Left renal cortex interstitium (tissue), 4 donors: ENCODE data around the gene C1orf167. TPM values are rescaled to one million over a fixed set of nuclear protein-coding genes. Genes with fewer than 3 reads are reported as not detected.

Experiments
- DNase-seq, 4 donors: peaks; one replicate each; pipeline ENCODE4 v3.0.0-alpha.2; 2013; ENCODE audit warnings: low read depth in 4 of 4, low spot score in 2 of 4, missing footprints in 1 of 4
- polyA plus RNA-seq, 4 donors: library from polyadenylated mRNA; unstranded; fragments of 120-200 nt; gene quantifications; one replicate each; pipeline ENCODE4 v1.2.1, GENCODE V29; 2013; ENCODE audit not compliant: insufficient read length in 4 of 4

C1orf167 gene
- polyA plus RNA-seq, 4 donors, result 0.06 to 0.86 (median 0.52) TPM

DNA sequence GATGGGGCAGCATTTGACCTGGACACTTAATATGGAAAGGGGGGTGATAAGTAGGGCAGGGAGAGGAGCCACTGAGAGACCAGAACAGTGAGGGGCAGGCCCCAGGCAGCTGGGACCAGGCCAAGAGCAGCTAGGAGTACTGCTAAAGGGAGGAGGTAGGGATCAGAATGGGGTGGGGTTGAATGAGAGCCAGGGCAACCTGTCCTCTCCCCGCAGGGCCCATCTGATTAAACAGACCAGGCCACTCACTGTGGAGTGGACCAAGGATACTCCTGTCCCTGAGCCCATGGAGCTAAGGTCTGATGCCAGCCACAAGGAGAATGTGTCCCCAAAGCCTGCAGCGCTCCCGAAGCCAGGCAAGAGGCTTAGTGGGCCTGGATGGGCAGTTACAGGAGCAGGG is 2.1 kb downstream of the C1orf167 start:
- DNase-seq, result no peak

DNA sequence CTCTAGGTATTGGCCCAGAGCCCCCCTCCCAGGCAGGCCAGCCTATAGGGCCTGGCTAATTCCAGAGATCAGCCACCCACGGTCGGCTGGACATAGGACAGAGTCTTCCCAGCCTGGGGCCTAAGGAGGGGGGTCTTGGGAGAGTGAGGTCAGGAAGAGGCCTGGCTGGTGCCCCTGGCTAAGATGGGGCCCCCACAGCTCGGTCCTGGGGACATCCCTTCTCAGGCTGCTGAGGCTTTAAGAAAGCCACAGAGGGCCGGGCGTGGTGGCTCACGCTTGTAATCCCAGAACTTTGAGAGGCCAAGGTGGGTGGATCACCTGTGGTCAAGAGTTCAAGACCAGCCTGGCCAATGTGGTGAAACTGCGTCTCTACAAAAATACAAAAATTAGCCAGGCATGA is 2.5 kb downstream of the C1orf167 start:
- no peak for DNase-seq

DNA sequence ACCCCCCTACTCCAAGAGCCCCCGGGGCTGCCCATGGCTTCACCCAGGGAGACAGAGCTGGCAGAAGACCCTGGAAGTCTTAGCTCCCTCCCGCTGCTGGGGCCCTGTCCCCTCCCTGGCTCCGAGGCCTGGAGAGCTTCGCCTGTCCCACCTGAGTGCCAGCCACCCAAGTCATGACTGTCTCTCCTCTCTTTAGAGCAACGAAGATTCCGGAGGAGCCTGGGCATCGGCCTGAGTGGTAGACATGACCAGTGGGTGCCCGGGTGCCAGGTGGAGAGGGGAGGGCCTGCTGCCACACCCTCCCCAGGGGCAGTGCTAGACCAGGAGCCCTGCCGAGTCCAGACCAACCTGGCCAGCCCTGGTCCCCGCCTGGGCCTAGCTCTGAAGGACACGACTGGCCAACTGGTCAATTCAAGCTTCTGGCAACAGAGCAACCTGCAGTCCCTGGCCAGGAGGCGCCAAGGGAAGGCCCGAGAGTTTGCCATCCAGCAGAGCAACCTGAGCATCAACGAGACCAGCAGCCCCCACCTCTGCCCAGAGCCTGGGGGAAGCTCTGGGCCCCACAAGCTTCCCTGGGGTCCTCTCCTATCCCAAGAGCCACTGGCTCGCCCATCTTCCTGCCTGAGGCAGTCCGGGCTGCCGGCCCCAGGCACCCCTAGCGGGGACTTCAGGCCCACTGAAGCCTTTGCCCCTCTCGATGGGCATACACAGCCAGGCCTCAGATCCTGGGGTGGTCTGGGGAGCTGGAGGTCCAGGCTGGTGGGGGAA is 3.9 kb downstream of the C1orf167 start:
- DNase-seq, result no peak

DNA sequence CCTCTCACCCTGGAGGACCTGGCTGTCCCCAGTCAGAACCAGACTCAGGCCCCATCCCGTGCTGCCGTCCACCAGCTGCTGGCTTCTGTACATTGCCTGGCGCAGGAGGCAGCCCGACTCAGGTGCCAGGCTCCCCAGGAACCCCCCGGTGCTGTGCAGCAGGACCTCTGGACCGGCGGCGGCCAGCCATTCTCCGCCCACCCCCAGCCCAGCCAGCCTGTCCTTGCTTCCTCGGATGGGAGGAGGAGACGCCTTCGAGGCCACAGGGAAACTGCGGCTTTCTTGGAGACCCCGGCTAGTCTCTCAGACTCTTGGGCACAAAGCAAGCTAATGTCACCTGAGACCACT is 4.4 kb downstream of the C1orf167 start:
- DNase-seq, result no peak

DNA sequence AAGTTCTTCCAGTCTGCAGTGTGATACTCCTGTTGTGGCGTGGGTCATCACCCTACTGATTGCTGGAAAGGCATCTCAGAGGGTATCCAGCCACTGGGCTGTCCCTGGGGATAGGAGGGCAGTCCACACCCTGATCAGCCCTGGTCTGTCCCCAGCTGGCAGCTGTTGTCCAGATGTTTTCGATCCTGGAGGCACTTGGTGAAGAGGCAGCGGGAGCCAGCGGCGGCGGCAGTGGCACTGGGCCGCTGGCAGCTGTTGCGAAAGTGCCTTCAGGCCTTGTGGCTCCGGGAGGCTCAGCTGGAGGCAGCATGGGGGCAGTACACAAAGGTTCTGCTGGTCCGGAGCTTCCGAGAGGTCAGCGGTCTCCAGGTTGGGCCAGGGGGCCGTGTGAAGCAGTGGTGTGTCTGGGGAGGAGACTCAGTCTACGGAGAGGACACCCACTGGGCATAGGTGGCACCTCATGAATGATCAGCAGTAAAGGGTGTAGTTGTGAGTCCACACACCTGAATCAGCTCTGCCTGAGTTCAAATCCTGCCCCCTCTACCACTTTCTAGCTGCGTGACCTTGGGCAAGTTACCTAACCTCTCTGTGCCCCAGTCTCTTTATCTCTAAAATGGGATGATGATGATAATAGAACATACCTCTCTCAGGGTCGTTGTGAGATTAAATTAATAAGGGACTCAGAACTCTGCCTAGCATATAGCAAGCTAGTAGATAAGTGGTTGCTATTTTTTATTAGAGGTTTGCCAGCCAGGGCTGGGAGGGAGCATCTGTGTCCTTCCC is 6.1 kb downstream of the C1orf167 start:
- no peak for DNase-seq

DNA sequence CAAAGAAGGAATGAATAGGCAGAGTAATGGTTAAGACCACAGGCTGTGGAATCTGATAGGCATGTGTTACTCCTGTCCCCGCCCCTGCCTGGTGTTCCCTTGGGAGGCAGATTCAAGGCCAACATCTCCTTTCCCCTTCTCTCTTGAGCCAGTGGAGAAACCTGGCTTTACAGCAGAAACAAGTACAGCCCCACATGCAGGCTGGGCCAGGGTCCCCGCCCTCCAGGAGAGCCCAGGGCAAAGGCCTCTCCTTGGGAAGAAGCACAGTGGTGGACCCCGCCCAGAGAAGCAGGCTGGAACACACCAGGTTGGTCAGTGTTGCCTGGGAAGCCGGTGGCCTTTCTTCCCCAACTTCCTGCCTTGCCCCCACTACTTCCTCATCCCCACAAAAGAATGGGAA is 6.8 kb downstream of the C1orf167 start:
- no peak for DNase-seq

GRCh38 chr1:11769274-11769673 is 7.3 kb downstream of the C1orf167 start:
- DNase-seq, result no peak

DNA sequence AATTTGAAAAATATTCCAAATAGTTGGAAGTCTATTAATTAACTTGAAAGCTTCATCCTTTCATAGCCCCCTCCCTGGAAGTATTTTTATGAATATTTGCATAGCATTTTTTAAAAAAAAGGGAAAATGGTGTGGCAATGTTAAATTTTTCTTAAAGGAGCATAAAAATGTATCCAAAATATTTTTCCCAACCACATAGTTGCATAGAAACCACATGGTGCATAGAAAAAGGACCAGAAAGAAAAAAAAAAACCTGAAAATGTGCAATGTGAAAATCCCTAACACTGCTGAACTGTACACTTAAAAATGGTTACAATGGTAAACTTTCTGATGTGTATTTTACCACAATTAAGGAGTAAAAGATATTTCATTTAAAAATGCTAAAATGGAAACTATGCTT is 8.0 kb downstream of the C1orf167 start:
- DNase-seq, result no peak

GRCh38 chr1:11771481-11772043 is 9.6 kb downstream of the C1orf167 start:
- DNase-seq, result no peak

DNA sequence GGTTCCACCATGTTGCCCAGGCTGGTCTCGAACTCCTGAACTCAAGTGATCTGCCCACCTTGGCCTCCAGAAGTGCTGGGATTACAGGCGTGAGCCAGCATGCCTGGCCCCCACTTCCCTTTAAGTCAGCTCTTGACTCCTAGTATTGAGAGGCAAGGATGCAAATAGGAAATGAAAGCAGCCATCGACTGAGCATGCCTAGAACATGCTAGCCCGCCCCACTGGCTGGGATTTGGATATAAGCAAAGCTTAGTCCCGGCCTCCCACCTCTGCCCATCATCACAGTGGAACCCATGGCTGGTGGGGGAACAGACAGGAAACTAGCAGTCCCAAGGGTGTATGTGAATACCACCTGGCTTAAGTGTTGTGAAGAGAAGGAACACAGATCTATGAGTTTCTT is 10.5 kb downstream of the C1orf167 start:
- no peak for DNase-seq

DNA sequence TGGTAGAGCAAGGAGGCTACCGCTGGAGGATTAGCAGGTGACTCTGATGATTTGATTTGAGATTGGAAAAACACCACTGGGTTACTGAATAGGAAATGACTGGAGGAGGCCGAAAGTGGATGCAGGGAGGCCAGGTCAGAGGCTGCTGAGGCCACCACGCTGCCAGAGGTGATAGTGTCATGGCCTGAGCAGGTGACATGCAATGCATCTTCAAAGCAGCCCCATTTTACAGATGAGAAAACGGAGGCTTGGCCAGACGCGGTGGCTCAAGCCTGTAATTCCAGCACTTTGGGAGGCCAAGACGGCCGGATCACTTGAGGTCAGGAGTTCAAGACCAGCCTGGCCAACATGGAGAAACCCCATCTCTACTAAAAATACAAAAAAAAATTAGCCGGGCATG is 12.8 kb downstream of the C1orf167 start:
- DNase-seq, result no peak

DNA sequence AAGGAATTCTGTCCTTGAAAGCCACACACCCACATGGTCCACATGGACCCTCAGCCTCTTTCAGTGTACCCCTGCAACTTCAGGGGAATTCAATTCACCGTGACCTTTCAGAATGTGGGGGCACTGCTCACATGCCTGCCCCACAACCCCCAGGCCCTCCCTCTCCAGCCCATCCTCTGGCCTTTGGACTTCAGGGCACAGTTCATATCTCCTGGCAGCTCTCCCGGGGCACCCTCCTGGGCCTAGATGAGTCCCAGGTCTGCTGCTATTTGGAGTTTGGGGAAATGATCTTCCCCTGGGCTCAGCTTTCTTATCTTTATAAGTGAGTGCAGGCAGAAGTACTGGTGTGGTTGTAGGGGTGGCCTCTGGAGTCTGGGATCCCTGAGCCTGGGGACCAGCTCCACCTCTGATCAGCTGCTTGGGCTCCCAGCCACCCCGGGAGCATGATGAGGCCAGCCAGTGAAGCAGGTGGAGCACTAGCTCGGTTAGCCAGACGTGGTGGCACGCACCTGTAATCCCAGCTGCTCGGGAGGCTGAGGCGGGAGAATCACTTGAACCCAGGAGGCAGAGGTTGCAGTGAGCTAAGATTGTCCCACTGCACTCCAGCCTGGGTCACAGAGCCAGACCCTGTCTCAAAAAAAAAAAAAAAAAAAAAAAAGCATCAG is 15.8 kb downstream of the C1orf167 start:
- no peak for DNase-seq

GRCh38 chr1:11778336-11778735 is 16.3 kb downstream of the C1orf167 start:
- DNase-seq, result no peak

- DNase-seq, result no peak
Measured at GRCh38 chr1:11778844-11779623, 17.0 kb downstream of the C1orf167 start.

DNA sequence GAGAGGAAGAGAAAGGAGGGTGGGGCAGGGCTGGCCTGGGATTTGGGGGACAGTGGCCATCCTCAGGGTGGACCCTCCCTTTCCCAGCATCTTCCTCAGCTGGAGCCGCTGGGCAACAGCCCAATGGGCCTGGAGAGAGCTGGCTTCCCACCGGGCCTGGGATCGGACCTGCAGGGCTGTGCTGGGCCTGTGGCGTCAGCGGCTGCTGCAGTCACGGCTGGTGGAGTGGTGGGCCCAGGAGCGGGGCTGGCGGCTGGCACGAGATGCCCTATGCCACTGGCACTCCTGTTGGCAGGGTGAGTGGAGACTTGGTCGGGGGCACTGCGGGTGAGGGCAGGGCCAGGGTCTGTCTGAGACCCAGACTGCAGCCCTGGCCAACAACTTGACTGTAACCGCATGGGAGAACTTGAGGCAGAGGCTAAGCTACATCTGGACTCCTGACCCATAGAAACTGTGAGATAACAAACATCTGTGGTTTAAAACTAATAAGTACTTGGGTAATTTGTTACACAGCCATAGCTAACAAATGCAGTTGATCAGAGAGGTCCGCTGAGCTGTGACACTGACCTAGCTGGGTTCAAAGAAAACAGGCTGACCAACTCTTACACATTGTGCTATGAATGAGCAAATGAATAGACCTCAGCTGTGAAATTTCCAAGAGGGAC is 17.9 kb downstream of the C1orf167 start:
- DNase-seq, result no peak

GRCh38 chr1:11780380-11781147 is 18.6 kb downstream of the C1orf167 start:
- no peak for DNase-seq

DNA sequence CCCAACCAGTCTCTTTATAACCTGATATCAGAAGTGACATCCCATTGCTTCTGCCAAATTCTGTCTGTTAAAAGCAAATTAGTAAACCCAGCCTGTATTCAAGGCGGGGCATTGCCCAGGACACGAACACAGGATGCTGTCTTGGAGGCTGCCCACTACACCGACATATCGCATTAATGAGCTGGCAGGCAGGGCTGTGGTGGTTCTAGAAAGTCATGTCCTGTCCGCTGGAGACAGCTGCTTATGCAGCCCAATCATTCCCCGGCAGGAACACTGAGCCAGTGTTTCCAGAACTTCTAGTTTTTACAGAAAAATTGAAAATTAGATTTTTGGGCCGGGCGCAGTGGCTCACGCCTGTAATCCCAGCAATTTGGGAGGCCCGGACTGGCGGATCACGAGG is 19.3 kb downstream of the C1orf167 start:
- no peak for DNase-seq

GRCh38 chr1:11782127-11782708 is 20.2 kb downstream of the C1orf167 start:
- no peak for DNase-seq

DNA sequence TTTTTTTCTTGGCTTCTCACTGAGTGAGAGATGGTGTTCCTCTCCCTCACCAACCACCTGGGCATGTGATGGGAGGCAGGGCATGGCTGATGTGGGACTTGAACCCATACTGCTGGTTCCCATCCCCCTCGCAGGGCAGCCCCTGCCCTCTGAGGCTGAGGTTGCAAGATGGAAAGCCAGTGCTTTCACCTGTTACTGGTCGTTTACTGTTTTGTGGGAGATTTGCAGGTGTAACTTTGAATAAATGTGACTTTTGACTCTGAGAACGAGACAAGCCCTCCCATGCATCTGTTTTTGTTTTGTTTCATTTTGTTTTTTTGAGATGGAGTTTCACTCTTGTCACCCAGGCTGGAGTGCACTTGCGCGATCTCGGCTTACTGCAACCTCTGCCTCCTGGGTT is 21.6 kb downstream of the C1orf167 start:
- no peak for DNase-seq
